Measurements from ENCODE around the gene NLGN1. TPM values are rescaled to one million over a fixed set of nuclear protein-coding genes. Genes with fewer than 3 reads are reported as not detected.

Gene NLGN1
- total RNA-seq, 1 donor from 2014 or later, result not detected

GRCh38 chr3:173983343-173983742 is 585.8 kb downstream of the NLGN1 start:
- TF ChIP-seq, protein P1, sequence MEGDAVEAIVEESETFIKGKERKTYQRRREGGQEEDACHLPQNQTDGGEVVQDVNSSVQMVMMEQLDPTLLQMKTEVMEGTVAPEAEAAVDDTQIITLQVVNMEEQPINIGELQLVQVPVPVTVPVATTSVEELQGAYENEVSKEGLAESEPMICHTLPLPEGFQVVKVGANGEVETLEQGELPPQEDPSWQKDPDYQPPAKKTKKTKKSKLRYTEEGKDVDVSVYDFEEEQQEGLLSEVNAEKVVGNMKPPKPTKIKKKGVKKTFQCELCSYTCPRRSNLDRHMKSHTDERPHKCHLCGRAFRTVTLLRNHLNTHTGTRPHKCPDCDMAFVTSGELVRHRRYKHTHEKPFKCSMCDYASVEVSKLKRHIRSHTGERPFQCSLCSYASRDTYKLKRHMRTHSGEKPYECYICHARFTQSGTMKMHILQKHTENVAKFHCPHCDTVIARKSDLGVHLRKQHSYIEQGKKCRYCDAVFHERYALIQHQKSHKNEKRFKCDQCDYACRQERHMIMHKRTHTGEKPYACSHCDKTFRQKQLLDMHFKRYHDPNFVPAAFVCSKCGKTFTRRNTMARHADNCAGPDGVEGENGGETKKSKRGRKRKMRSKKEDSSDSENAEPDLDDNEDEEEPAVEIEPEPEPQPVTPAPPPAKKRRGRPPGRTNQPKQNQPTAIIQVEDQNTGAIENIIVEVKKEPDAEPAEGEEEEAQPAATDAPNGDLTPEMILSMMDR (IDR thresholded peaks at IDR 0.05), result no peak
- Mint-ChIP-seq H3K27me3 (ENCODE audit: low read depth) (no peaks in the 10 kb centered on the region), H3K27ac (ENCODE audit: unreplicated experiment) (no peak overlapping the region), H3K4me3 (ENCODE audit: unreplicated experiment) (no peak overlapping the region), H3K36me3 (ENCODE audit: low read depth) (no peaks in the 10 kb centered on the region), H3K9me3 (ENCODE audit: low read depth) (no peaks in the 10 kb centered on the region), H3K4me1 (ENCODE audit: low read depth) (no peaks in the 10 kb centered on the region)
- DNase-seq (ENCODE audit: low spot score), result no peak

DNA sequence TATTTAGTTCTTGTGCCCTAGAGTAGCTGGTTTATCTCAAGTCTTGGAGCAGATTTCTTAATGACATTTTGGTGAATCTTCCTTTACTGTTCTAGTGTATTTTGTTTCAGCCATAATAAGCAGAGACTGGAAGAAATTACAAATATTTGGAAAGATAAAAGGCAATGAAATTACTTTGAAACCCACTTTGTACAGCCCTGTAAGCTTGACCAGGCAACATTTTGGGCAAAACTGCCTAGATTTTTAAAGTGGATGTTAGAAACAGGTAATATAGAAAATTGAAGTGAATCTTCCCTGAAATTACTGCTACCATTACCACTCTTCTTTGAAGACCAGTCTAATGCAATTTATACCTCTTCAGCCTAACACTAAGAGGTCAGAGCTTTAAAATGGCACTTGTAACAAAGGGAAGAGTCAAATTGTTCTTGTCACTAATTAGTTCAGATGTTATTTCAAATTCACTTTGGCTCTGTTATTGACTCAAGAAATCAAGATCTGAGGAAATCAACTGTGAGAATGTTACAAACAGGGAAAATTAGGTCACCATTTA is 589.4 kb downstream of the NLGN1 start:
- Mint-ChIP-seq H3K36me3 (ENCODE audit: low read depth) (no peaks in the 10 kb centered on the region), H3K9me3 (ENCODE audit: low read depth) (no peaks in the 10 kb centered on the region), H3K27ac (ENCODE audit: unreplicated experiment) (no peak overlapping the region), H3K27me3 (ENCODE audit: low read depth) (no peaks in the 10 kb centered on the region), H3K4me1 (ENCODE audit: low read depth) (peaks cover 5% of the 10 kb centered on the region), H3K4me3 (ENCODE audit: unreplicated experiment) (no peak overlapping the region)
- DNase-seq (ENCODE audit: low spot score), result no peak
- TF ChIP-seq, protein P1 (IDR thresholded peaks at IDR 0.05), result no peak

GRCh38 chr3:173988909-173989308 is 591.4 kb downstream of the NLGN1 start:
- H3K27ac Mint-ChIP-seq (ENCODE audit: unreplicated experiment), result no peak overlapping the region
- H3K27me3 Mint-ChIP-seq (ENCODE audit: low read depth), result no peaks in the 10 kb centered on the region
- H3K4me1 Mint-ChIP-seq (ENCODE audit: low read depth), result peaks cover 11% of the 10 kb centered on the region
- no peak overlapping the region for H3K4me3 Mint-ChIP-seq (ENCODE audit: unreplicated experiment)
- no peak for DNase-seq (ENCODE audit: low spot score)
- H3K9me3 Mint-ChIP-seq (ENCODE audit: low read depth), result no peaks in the 10 kb centered on the region
- TF ChIP-seq, protein P1 (IDR thresholded peaks at IDR 0.05), result no peak
- no peaks in the 10 kb centered on the region for H3K36me3 Mint-ChIP-seq (ENCODE audit: low read depth)

DNA sequence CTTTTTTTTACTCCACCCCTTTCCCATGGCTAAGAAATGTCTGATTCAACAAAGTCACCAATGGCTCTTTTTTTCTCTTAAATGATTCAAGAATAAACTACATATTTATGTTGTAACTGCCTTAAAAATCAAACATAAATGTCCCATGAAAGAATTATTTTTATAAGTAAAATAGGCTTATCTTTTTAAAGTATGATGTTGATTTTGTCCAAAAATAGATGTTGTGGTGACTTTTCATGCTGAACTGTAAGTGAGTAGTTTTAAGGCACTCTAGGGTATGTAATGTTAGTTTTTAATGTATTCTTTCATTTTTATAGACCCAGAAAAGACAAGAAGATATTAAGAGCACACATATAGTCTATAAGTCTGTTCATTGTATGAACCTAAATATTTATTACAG is 594.9 kb downstream of the NLGN1 start:
- Mint-ChIP-seq H3K9me3 (ENCODE audit: low read depth) (no peaks in the 10 kb centered on the region), H3K27me3 (ENCODE audit: low read depth) (no peaks in the 10 kb centered on the region), H3K4me3 (ENCODE audit: unreplicated experiment) (no peak overlapping the region), H3K4me1 (ENCODE audit: low read depth) (peaks cover 11% of the 10 kb centered on the region), H3K36me3 (ENCODE audit: low read depth) (no peaks in the 10 kb centered on the region), H3K27ac (ENCODE audit: unreplicated experiment) (no peak overlapping the region)
- TF ChIP-seq, protein P1 (IDR thresholded peaks at IDR 0.05), result no peak
- no peak for DNase-seq (ENCODE audit: low spot score)

DNA sequence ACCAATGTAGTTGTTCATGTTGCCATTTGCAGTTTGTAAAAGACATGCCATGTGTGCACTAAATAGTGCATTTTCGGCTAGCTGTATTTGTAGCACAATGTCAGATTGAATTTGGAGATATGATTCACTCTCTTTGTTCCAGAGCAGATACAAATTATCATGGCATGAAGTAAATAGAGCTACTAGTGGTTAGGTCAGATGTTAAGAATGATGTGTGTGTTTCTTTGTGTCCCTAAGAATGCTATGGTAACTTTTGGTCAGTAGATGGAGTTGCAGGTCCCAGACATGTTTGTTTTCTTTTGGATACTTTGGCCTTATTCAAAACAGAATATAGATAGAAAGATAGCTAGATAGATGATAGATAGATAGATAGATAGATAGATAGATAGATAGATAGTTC is 595.8 kb downstream of the NLGN1 start:
- no peaks in the 10 kb centered on the region for H3K36me3 Mint-ChIP-seq (ENCODE audit: low read depth)
- DNase-seq (ENCODE audit: low spot score), result no peak
- no peaks in the 10 kb centered on the region for H3K9me3 Mint-ChIP-seq (ENCODE audit: low read depth)
- H3K4me1 Mint-ChIP-seq (ENCODE audit: low read depth), result peaks cover 11% of the 10 kb centered on the region
- no peak overlapping the region for H3K4me3 Mint-ChIP-seq (ENCODE audit: unreplicated experiment)
- no peak overlapping the region for H3K27ac Mint-ChIP-seq (ENCODE audit: unreplicated experiment)
- no peaks in the 10 kb centered on the region for H3K27me3 Mint-ChIP-seq (ENCODE audit: low read depth)
- TF ChIP-seq, protein P1 (IDR thresholded peaks at IDR 0.05), result peak; percentile 74
